CD4-positive, alpha-beta T cell treated with Interleukin-12 subunit alpha and Interleukin-12 subunit beta, for 1 hour (primary cell): ENCODE data around the gene ANKRD11.

ENCODE experiments used
- DNase-seq: peaks from one replicate; pipeline ENCODE4 v3.0.0-alpha.2; 2020

Gene ANKRD11

DNA sequence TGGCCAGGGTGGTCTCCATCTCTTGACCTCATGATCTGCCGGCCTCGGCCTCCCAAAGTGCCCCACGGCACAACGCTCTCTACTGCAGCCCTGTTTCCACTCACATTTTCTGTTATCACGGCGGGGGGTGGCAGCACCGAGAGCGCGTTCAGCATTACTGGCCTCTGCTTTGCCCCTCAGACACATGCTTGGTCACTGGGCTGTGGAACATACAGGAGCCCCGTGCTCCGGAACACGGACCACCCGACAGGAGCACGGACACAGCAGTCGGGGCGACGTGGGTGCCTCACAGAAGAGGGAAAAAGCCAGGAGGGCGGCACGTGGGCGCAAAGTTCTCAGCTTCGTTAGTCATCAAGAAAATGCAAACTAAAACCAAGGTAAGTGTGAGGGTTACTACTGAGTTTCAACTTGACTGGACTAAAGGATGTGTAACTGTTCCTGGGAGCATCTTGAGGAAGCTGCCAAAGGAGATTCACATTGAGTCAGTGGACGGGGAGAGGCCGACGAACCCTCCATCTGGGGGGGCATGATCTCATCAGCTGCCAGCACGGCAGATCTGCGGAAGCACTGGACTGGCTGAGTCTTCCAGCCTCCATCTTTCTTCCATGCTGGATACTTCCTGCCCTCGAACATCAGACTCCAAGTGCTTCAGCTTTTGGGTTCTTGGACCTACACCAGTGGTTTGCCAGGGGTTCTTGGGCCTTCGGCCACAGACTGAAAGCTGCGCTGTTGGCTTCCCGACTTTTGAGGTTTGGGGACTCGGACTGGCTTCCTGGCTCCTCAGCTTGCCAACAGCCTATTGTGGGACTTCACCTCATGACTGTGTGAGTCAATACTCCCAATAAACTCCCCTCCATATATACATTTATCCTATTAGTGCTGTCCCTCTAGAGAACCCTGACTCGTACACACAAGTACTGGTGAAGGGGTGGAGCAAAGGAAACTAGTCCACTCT lies 166.0 kb downstream of the ANKRD11 start:
- DNase-seq = no peak

DNA sequence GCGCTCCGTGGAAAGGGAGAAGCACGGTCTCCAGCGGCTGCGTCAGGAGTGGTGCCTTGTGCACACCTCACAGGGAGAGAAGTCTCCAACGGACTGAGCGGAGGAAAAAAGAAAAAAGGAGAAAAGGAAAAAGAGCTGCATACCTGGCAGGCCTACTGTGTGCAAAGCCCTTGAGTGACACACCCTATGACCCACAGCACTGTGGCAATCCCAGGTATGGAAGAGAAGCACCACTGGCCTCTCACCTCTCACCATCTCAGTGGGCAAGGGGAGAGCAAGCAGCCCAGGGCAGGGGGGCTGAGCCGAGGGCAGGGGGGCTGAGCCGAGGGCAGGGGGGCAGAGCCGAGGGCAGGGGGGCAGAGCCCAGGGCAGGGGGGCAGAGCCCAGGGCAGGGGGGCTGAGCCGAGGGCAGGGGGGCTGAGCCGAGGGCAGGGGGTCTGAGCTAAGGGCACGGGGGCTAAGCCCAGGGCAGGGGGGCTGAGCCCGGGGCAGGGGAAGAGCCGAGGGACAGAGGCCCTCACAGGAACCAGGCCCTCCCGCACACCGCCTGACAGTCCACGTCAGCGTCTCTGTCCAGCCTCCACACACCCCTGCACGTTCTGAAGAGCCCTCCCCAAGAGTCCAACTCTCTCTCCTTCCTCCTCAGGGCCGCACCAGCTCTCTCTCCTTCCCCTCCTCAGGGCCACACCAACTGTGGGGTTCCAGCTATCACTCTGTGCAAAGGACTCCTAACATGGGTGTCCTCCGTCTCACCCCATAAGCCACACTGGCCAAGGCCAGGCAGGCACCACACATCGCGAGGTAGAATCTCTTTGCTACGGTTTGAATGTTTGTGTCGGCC lies 167.0 kb downstream of the ANKRD11 start:
- DNase-seq = no peak

DNA sequence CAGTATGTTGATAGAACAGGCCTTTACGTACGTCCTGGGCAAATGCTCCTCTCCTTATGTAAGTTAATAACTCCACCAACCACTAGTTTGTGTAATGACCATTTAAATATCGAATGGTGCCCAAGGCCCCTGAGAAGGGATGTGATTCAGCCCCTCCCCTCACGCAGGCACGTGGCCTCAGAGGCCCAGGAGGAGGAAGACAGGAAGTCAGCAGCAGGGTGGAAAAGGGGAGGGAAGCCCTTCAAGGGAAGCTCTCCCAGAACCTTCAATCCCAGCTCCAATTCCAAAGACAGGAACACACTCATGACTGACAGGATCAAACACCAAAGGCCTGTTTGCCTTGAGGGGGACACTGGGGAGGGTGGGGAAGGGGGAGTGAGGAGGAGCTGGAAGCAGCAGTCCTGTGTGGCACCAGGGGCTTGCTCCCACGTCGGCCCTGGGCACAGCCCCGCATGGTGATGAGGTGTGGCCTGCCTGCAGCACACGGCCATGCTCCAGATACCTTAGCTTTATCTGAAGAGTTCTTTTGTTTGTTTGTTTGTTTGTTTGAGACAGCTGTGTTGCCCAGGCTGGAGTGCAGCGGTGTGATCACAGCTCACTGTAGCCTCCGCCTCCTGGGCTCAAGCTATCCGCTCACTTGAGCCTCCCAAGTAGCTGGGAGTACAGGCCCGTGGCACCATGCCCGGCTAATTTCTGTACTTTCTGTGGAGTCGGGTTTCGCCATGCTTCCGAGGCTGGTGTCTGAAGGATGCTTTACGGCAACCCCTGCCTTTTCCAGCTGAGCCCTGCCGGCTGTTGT lies 167.8 kb downstream of the ANKRD11 start:
- no peak for DNase-seq

DNA sequence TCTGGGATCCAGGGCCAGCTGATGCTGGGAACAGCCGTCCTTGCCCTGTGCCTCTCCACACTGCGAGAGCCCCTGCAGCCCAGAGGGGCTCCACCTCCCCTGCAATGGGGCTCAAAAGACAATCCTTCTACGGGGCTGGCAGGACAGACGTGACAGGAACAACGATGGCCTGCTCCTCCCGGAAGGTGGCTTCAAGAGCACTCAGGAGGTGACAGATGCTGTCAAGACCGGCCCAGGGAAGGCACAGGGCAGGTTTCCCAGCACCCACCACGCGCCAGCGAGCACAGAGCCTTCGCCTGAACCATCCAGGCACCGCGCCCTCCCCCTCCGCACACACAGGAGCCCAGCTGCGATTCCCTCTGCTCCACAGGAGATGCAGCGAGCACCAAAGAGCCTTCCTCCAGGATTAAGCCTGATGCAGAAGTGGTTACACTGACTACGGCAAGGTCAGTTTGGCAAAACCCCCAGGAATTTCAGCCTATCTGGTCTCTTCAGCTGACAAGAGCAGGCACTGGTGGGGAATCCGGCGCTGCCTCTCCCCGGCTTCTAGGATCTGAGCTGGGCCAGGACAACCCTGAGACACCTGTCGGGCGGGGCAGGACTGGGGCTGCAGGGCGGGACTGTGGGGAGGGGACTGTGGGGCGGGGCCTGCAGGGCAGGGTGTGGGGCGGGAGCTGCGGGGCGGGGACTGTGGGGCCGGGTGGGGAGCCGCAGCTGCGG lies 169.4 kb downstream of the ANKRD11 start:
- no peak for DNase-seq

DNA sequence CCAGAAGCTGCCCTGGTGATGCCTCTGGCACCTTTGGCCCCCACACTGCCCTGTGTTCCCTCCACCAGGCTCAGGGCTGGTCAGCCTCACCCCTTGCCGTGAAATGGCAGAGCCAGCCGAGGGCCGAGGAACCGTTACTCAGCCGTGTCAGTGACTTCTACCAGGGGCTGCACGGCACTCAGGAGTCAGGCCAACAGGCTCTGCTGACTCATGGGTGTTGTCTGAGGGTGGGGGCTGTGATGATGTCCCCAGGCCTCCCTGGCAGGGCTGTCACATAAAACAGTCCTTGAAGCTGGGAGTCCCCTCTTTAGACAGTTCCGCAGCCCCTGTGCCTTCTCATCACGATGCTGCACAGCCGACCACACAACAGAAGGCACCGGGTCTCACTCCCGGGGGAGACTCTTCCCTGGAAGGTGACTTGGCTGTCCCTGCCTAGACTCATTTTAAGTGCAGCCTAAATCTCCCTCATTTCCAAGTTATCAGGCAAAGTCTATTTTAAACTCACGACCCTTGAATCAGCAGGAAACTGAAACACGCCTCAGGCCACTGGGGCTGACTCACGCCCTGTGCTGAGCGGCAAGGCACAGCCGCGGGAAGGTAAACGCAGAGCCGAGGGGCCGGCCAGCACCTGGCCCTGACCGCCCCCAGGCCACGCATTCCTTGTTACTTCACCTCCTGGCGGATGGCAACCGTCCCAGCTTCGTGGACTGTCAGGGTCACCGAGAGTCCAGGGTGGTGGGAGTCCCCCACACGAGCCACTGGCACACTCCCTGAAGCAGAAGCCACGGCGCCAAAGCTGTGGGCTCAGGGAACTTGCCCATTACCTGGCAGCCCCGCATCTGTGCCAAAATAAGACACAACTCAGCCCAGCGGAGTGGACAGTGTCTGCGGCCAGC lies 170.2 kb downstream of the ANKRD11 start:
- DNase-seq = no peak

DNA sequence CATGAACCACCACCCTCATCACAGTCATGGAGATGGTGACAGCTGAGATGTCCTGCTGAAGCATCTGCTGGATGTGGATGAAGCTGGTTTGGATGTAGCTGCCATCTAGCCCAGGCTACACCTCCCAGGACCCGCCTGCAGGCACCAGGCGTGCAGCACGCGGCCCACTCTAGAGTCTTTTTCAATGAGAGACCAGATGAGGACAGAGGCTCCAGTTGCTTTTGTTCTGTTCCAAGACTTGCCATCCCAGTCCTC lies 170.8 kb downstream of the ANKRD11 start:
- no peak for DNase-seq

DNA sequence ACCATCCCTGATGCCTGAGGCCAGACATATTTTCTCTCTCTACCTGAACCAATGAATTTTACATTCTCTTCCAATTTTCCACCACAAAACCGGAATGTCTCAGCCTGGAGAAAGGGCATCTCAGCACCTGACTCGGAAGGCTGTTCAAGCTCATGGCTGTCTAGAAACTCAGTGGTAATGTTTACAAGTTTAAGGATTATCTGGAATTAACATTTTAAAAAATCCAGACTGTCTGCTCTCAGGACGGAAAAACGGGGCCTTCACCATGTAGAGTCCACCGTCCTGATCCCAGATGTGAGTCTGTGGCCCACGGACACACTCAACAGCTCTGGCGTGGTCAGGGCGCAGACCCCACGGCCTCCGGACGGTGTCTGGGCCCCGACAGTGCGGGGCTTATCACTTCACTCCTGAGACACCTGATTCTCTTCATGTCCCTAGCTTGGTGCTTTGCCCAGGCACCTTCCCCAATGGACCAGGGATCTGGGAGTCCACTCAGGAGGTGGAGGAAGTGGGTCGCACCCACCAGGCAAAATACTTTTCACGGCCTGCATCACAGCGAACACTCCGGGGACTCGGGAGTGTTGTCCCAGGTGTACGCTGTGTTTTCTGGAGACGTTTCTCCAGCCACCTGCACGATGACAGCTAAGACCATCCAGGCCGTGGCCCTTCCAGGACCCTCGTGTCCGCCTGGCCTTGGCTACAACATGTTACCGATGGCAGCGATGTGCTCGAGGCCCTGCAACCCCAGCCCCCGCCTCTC lies 171.3 kb downstream of the ANKRD11 start:
- no peak for DNase-seq

DNA sequence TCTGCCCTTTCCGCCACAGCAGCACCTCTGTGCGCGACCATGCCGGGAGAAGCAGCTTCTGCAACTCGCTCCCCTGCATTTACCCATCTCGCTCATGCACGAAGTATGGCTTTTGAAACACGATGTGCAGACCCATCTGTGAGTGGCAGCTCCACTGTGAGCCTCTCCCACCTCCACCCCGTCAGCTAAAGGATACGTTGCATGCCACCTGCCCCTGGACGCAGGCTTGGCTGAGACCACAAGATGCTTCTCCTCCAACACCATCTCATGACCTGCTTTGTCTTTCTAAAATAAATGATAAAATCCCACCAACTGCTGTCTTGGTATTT lies 172.0 kb downstream of the ANKRD11 start:
- no peak for DNase-seq

DNA sequence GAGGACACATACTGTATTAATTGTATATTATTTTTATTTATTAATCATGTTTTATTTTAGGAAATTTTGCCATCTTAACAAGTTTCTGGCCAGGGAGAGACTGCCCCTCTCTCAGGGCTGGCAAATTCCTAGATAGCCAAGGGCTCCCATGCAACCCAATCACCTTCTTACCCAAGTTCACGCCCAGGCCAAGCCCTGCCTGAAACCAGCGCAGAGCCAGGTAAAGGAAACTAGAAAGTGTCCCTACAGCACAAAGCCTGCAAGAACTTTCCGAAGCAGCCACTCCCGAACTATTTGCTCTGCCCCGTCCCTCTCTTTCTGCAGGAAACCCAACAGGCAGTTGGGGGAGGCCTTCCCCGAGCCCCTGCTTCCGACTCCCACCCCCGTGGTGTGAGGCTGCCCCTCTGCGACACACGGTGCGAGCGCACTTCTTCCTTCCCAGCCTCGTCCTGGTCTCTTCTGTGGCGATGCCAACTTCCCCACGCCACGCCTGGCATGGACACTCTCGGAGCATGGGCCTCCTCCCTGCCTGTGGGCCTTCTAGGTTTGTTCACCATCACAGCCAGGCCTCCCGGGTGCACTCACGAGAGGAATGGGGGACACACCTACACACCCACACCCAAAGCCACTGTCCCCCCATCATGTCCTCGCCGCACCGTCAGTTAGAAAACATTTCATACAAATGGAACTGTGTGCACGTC lies 172.5 kb downstream of the ANKRD11 start:
- DNase-seq = no peak

DNA sequence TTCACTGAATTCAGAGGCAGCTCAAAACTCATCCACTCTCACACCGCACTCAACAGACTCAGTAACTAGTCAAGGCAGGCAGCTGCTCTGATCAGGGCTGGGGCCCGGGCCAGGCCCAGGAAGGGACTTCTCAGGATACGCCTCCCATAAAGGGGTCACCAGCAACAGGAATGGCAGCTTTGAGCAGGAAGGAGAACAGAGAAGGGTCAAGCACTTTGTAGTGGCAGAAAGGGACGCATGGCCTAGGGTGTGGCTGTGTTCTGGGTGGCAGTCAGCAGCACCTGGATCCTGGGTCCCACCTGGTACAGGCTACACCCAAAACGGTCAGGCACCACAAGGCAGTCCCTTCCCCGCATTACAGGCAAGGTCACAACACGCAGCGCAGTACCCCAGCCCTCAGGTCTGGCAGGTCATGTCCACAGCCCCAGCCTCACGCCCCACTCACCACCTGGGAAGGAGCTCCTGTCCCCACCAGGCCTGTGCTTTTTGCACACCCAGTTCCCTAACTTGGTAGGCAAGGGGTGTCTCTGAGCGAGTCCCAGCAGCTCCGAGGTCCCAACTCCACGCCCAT lies 173.2 kb downstream of the ANKRD11 start:
- no peak for DNase-seq

DNA sequence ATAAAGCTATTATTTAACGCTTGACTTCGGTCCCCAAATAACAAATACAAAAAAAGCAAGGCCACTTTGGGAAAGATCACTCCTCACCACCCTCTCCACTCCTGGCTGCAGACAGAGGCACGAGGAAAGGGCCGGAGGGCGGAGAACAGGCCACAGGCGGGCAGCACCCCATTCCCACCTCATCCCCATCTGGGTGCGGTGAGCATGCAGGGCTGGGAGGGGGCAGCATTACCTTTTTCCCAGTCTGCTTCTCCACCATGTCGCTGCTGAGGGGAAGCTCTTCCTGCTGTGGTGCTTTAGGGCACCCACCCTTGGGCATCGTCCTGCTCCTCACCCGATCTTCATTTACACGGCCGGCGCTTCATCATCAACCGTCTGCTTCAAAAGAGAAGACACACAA lies 173.7 kb downstream of the ANKRD11 start:
- DNase-seq = no peak

DNA sequence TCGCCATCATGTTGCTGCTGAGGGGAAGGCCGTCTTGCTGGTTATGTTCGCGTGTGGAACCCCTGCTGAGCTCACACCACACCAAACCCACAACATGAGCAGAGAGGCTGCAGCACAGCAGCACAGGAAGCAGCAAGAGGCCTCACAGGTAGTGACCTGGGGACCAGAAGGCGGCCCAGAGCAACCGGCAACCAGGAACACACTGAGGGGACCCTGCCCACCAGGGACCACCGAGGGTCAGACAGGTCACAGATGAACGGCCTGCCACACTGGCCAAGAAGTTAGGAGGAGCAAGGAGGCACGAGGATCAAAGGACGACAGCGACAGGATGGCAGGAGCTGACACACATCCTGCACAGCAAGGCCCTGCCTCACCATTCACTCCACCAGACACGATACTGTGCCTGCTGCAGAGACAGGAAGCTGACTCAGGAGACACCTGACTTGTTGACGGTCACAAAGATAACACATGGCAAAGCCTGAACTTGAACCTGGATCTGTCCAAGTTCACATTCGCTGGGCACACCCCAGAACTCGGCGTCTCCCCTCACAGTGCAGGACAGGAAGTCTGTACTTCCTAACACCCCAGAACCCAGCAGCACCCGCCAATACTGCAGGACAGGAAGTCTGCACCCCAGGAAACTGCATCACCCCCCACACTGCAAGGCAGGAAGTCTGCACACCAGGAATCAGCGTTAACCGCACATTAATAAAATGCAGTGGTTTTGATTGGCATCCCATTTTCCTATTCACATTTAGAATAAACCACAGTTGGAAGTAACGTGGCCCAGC lies 174.4 kb downstream of the ANKRD11 start:
- peak; percentile 80 for DNase-seq

DNA sequence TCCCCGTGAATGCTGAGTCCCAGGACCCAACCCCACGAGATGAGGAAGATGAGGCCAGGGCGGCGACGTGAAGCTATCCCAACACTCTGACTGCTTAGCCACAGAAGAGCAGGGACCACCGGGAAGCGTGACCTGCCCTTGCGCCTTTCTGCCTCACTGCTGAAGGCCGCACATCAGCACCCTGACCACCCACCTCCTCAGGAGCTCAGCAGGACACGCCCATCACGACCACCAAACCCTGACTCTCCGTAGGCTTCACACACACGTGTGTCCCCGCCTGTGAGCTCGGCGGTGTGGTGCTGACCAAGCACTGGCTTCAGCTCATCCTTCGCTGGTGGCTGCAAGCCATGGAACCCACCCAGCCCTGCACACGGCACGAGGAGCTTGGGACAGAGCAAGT lies 175.1 kb downstream of the ANKRD11 start:
- no peak for DNase-seq

DNA sequence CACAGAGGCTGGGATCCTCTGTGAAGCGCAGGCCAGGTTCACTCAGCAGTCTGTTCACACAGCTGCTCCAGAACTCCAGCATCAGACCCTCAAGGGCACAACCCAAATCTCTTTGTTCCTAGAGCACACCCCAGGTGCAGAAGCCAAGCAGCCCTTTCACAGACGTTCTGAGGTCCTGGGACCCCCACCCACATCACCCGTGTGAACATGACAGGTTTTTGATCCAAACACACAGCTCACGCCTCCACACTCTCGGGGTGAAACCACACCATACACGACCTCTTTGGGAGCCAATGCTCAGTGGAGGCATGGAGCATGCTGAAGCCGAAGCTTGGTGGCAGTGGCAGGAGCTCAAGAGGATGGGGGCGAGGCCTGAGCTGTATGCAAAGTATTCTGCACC lies 175.5 kb downstream of the ANKRD11 start:
- no peak for DNase-seq

DNA sequence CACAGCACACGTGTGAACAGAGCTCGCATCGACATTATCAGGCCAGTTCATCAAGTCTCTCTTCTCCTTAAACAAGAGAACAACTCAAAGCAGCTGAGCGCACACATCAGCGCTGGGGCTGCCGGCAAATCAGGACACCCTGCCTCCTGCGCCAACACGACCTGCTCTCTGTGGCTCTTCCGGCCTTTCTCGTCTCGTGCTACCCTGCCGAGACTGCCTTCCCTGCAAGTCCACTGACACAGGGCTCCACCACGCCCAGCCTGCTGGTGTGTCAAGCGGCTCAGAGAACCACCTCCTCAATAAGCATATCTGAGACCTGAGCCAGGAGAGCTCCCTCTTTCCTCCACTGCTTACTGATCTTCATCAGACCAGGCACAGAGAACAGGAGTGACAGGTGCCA lies 176.0 kb downstream of the ANKRD11 start:
- DNase-seq = peak; percentile 50

DNA sequence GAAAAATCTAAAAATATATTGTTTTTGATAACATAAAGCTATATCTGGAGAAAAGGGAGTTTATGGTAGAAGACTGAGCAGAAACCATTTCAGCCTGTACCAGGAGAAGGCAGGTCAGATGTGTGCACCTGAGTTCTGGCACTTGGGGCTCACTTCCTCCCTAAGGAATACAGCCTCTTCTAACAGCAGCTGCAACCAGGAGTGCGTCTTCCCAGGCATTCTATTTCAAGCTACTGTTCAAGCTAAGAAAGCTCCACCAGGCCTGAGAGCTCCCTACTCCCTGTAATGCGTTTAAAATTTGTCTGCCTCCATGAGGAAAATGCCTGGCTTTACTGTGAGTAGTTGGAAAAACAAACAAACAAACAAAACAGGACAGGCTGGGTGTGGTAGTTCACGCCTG lies 176.8 kb downstream of the ANKRD11 start:
- DNase-seq = no peak

DNA sequence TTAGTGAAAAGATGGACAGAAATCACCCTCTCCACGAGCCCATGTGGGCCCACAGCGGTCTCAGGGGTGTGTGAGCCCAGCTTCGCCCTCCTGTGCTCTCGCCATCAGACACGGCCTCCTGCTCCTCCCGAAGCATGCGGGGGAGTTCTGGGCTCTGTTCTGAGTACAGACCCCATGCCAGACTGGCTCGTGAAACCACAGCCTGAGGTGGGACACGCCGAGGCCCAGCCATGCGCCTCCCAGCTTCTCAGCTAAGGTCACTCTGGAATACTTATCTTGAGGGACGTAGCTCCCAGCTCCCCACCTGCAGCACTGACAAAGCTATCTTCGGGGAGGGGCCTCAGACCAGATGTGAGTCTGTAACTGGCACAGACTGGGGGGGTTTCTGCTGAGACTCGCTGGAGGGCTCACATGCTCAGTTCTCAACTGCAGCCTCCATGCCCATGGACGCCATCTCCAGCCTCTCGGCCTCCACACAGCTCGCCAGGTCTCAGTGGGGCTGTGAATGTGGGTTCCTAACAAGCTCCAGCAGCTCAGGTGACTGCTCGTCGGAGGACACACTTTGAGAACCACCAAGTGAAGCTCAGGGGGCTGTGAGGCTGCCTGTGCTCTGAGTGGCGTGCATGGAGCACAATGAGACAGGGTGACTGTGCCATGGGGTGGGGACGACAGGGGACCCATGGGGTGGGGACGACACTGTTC lies 177.6 kb downstream of the ANKRD11 start:
- DNase-seq = no peak

DNA sequence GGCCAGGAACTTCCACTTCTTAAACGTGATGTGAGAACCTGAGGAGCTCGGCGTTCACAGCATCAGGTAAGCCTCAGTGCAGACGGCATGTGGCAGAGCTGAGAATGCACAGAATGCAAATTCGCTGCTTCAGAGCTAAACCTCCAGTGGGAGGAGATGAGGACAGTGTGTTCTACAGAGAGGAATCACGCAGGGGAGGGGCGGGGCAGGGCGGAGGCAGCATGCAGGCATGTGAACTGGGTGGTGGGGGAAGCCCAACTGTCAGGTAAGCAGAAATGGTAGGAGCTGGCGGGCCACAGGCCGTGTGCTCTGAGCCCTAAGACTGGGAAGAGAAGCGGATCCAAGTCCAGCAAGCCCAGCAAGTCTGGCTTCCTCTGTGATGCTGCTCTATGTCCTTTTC lies 178.2 kb downstream of the ANKRD11 start:
- DNase-seq = no peak

DNA sequence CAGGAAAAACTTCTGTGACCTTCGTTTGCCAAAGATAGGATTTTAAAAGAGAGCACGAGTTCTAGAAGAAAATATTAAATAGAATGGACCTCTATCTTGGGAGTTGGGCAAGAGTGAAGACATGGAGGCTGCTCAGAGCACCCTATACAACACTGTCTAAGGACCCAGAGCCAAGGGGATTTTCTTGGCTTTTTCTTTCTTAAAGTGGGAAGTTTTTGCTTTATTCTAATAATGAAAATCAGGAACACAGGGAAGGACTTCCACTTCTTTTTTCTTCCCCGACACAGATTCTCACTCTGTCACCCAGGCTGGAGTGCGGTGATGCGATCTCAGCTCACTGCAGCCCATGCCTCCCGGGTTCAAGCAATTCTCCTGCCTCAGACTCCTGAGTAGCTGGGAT lies 178.7 kb downstream of the ANKRD11 start:
- DNase-seq = no peak
